Mammary epithelial cell (primary cell): ENCODE results near the gene ANKEF1.

Experiments
- EZH2 ChIP-seq: IDR thresholded peaks from 2 replicates; pipeline ENCODE4 v1.6.1; 2012; ENCODE audit warnings: low read length, inconsistent platforms, borderline replicate concordance
- TF ChIP-seq, protein P1 (sequence below), 2 donors: IDR thresholded peaks in 1 of 2; conservative IDR thresholded peaks in 1 of 2; 2 replicates each; pipeline ENCODE4 v1.5.1; 2011 to 2012; ENCODE audit warnings: inconsistent platforms in 2 of 2, low read length in 2 of 2, mild to moderate bottlenecking in 2 of 2, control low read depth in 1 of 2, low read depth in 1 of 2; ENCODE audit not compliant: insufficient read depth in 1 of 2; ENCODE audit errors: extremely low read depth in 1 of 2

DNA sequence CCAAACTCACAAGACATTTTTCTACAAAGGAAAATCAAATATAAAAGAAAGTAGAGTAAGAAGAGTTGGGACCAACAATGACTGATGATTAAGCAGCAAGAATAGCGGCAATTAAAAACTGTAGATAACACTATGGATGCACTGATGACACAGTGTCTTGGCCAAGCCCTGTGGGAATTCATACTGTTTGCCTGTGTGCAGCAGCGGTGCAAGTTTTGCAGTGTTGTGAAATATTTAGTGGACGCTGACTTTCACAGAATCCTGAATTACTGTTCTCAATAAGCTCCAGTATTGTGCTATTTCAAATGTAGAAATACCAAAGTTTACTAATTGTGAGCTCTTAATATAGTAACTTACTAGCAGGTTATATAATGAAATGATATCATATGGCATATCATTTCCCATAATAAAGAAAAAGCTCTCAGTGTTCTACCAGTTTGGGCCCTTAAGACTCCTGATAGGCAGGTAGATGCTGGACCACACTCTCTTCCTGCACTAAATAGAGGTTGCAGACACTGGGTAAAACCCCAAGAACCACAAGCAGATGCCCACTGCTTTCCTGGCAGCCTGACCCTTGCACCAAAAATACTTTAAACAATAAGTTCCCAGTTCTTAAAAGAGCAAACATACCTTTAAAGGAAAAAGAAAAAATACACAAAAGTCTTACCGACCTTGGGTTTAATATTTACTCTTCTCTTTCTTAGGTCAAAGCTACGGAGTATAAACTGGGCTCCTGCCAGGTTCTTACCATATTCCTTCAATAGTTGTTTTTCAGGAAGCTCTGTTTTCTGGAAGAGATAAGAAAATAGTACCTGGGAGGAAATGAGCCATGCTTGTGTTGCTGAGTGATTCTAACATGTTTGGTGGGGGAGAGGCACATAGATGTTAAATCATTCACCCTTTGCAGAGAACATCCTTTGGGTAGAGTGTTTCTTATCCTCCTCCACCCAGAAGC is 41.6 kb downstream of the ANKEF1 start:
- TF ChIP-seq, protein P1, sequence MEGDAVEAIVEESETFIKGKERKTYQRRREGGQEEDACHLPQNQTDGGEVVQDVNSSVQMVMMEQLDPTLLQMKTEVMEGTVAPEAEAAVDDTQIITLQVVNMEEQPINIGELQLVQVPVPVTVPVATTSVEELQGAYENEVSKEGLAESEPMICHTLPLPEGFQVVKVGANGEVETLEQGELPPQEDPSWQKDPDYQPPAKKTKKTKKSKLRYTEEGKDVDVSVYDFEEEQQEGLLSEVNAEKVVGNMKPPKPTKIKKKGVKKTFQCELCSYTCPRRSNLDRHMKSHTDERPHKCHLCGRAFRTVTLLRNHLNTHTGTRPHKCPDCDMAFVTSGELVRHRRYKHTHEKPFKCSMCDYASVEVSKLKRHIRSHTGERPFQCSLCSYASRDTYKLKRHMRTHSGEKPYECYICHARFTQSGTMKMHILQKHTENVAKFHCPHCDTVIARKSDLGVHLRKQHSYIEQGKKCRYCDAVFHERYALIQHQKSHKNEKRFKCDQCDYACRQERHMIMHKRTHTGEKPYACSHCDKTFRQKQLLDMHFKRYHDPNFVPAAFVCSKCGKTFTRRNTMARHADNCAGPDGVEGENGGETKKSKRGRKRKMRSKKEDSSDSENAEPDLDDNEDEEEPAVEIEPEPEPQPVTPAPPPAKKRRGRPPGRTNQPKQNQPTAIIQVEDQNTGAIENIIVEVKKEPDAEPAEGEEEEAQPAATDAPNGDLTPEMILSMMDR (conservative IDR thresholded peaks at IDR 0.05 in 1 of 2, IDR thresholded peaks at IDR 0.05 in 1 of 2; ENCODE audit: extremely low read depth in 1 of 2, insufficient read depth in 1 of 2, low read depth in 1 of 2, low read length in 2 of 2) = no peak
- no peak for TF ChIP-seq EZH2
